HEK293 (cell line): ENCODE measurements around the gene ATP10A.

ENCODE experiments used
- ZNF274 ChIP-seq, 2 experiments: fragments of 200-500 bp in 1 of 2; fragments of 450-650 bp in 1 of 2; sonication (Bioruptor generic) in 1 of 2; formaldehyde crosslinking in 1 of 2; IDR thresholded peaks; 2 replicates each; pipeline versions ENCODE4 v1.5.1 to v1.6.1; 2014 to 2016; ENCODE audit warnings: borderline replicate concordance in 1 of 2, inconsistent platforms in 1 of 2, low read length in 1 of 2, missing biosample characterization in 1 of 2, missing genetic modification characterization in 1 of 2
- ZNF324 ChIP-seq: fragments of 450-650 bp; formaldehyde crosslinking; IDR thresholded peaks from 2 replicates; pipeline ENCODE4 v1.5.1; 2016; ENCODE audit warnings: missing biosample characterization, missing genetic modification characterization
- ZNF555 ChIP-seq: fragments of 450-650 bp; formaldehyde crosslinking; conservative IDR thresholded peaks from 2 replicates; pipeline ENCODE4 v1.5.1; 2017; ENCODE audit warnings: missing biosample characterization, mild to moderate bottlenecking, missing genetic modification characterization, inconsistent platforms
- TF ChIP-seq, protein P1 (sequence below): fragments of 450-650 bp; formaldehyde crosslinking; IDR thresholded peaks from 2 replicates; pipeline ENCODE4 v1.5.1; 2017; ENCODE audit warnings: missing biosample characterization, missing genetic modification characterization
- TF ChIP-seq, protein P2 (sequence below): fragments of 450-650 bp; formaldehyde crosslinking; IDR thresholded peaks from 2 replicates; pipeline ENCODE4 v1.5.1; 2016; ENCODE audit warnings: missing biosample characterization, missing genetic modification characterization
- TF ChIP-seq, protein P3 (sequence below): fragments of 450-650 bp; formaldehyde crosslinking; IDR thresholded peaks from 2 replicates; pipeline ENCODE4 v1.5.1; 2016; ENCODE audit warnings: missing biosample characterization, missing genetic modification characterization
- TF ChIP-seq, protein P4 (sequence below): fragments of 450-650 bp; formaldehyde crosslinking; IDR thresholded peaks from 2 replicates; pipeline ENCODE4 v1.5.1; 2017; ENCODE audit warnings: missing biosample characterization, missing genetic modification characterization
- TF ChIP-seq, protein P5 (sequence below): fragments of 450-650 bp; formaldehyde crosslinking; IDR thresholded peaks from 2 replicates; pipeline ENCODE4 v1.5.1; 2016; ENCODE audit warnings: missing biosample characterization, missing genetic modification characterization

DNA sequence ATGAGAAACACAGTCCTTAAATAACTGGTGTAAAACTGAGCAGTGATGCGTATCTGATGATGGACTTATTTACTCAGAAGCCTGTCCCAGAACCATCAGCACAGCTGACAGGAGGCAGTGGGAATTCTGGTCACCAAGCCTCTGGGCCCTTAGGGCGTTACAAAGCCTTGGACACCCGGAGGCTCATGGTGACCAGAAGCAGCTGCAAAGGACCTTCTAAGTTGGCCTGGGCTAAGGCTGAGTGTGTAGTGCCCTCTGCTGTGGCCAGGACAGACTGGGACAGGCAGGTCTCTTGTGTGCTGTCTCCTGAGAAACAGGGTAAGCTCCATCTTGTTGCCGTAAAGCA, 168.9 kb downstream of the ATP10A start:
- TF ChIP-seq, protein P1, sequence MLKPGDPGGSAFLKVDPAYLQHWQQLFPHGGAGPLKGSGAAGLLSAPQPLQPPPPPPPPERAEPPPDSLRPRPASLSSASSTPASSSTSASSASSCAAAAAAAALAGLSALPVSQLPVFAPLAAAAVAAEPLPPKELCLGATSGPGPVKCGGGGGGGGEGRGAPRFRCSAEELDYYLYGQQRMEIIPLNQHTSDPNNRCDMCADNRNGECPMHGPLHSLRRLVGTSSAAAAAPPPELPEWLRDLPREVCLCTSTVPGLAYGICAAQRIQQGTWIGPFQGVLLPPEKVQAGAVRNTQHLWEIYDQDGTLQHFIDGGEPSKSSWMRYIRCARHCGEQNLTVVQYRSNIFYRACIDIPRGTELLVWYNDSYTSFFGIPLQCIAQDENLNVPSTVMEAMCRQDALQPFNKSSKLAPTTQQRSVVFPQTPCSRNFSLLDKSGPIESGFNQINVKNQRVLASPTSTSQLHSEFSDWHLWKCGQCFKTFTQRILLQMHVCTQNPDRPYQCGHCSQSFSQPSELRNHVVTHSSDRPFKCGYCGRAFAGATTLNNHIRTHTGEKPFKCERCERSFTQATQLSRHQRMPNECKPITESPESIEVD (tag by site-specific recombination): no peak
- no peak for TF ChIP-seq ZNF324 (tag by site-specific recombination)
- TF ChIP-seq, protein P2, sequence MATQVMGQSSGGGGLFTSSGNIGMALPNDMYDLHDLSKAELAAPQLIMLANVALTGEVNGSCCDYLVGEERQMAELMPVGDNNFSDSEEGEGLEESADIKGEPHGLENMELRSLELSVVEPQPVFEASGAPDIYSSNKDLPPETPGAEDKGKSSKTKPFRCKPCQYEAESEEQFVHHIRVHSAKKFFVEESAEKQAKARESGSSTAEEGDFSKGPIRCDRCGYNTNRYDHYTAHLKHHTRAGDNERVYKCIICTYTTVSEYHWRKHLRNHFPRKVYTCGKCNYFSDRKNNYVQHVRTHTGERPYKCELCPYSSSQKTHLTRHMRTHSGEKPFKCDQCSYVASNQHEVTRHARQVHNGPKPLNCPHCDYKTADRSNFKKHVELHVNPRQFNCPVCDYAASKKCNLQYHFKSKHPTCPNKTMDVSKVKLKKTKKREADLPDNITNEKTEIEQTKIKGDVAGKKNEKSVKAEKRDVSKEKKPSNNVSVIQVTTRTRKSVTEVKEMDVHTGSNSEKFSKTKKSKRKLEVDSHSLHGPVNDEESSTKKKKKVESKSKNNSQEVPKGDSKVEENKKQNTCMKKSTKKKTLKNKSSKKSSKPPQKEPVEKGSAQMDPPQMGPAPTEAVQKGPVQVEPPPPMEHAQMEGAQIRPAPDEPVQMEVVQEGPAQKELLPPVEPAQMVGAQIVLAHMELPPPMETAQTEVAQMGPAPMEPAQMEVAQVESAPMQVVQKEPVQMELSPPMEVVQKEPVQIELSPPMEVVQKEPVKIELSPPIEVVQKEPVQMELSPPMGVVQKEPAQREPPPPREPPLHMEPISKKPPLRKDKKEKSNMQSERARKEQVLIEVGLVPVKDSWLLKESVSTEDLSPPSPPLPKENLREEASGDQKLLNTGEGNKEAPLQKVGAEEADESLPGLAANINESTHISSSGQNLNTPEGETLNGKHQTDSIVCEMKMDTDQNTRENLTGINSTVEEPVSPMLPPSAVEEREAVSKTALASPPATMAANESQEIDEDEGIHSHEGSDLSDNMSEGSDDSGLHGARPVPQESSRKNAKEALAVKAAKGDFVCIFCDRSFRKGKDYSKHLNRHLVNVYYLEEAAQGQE: no peak
- TF ChIP-seq, protein P3, sequence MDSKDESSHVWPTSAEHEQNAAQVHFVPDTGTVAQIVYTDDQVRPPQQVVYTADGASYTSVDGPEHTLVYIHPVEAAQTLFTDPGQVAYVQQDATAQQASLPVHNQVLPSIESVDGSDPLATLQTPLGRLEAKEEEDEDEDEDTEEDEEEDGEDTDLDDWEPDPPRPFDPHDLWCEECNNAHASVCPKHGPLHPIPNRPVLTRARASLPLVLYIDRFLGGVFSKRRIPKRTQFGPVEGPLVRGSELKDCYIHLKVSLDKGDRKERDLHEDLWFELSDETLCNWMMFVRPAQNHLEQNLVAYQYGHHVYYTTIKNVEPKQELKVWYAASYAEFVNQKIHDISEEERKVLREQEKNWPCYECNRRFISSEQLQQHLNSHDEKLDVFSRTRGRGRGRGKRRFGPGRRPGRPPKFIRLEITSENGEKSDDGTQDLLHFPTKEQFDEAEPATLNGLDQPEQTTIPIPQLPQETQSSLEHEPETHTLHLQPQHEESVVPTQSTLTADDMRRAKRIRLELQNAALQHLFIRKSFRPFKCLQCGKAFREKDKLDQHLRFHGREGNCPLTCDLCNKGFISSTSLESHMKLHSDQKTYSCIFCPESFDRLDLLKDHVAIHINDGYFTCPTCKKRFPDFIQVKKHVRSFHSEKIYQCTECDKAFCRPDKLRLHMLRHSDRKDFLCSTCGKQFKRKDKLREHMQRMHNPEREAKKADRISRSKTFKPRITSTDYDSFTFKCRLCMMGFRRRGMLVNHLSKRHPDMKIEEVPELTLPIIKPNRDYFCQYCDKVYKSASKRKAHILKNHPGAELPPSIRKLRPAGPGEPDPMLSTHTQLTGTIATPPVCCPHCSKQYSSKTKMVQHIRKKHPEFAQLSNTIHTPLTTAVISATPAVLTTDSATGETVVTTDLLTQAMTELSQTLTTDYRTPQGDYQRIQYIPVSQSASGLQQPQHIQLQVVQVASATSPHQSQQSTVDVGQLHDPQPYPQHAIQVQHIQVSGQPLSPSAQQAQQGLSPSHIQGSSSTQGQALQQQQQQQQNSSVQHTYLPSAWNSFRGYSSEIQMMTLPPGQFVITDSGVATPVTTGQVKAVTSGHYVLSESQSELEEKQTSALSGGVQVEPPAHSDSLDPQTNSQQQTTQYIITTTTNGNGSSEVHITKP (tag by site-specific recombination): no peak
- TF ChIP-seq, protein P4, sequence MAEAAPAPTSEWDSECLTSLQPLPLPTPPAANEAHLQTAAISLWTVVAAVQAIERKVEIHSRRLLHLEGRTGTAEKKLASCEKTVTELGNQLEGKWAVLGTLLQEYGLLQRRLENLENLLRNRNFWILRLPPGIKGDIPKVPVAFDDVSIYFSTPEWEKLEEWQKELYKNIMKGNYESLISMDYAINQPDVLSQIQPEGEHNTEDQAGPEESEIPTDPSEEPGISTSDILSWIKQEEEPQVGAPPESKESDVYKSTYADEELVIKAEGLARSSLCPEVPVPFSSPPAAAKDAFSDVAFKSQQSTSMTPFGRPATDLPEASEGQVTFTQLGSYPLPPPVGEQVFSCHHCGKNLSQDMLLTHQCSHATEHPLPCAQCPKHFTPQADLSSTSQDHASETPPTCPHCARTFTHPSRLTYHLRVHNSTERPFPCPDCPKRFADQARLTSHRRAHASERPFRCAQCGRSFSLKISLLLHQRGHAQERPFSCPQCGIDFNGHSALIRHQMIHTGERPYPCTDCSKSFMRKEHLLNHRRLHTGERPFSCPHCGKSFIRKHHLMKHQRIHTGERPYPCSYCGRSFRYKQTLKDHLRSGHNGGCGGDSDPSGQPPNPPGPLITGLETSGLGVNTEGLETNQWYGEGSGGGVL (tag by site-specific recombination): no peak
- no peak for TF ChIP-seq ZNF555
- TF ChIP-seq, protein P5, sequence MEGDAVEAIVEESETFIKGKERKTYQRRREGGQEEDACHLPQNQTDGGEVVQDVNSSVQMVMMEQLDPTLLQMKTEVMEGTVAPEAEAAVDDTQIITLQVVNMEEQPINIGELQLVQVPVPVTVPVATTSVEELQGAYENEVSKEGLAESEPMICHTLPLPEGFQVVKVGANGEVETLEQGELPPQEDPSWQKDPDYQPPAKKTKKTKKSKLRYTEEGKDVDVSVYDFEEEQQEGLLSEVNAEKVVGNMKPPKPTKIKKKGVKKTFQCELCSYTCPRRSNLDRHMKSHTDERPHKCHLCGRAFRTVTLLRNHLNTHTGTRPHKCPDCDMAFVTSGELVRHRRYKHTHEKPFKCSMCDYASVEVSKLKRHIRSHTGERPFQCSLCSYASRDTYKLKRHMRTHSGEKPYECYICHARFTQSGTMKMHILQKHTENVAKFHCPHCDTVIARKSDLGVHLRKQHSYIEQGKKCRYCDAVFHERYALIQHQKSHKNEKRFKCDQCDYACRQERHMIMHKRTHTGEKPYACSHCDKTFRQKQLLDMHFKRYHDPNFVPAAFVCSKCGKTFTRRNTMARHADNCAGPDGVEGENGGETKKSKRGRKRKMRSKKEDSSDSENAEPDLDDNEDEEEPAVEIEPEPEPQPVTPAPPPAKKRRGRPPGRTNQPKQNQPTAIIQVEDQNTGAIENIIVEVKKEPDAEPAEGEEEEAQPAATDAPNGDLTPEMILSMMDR: no peak
- no peak for TF ChIP-seq ZNF274 (IDR thresholded peaks at IDR 0.05; ENCODE audit: low read length)
- no peak for TF ChIP-seq ZNF274 (tag by site-specific recombination; IDR thresholded peaks at IDR 0.05; ENCODE audit: borderline replicate concordance)
